Endothelial cell (in vitro differentiated cells): ENCODE measurements around the gene PLSCR1. TPM values are rescaled to one million over a fixed set of nuclear protein-coding genes. Genes with fewer than 3 reads are reported as not detected.

Experiments used
- DNase-seq: peaks from one replicate; pipeline ENCODE4 v3.0.0; 2021; ENCODE audit warnings: low spot score
- H3K27ac Mint-ChIP-seq: one replicate; pipeline ENCODE4 v1.8.0; 2021; ENCODE audit warnings: mixed read lengths, inconsistent platforms; ENCODE audit not compliant: unreplicated experiment
- H3K27me3 Mint-ChIP-seq: one replicate; pipeline ENCODE4 v1.8.0; 2021; ENCODE audit warnings: mild to moderate bottlenecking, moderate library complexity, mixed read lengths, inconsistent platforms; ENCODE audit not compliant: unreplicated experiment
- H3K36me3 Mint-ChIP-seq: one replicate; pipeline ENCODE4 v1.8.0; 2021; ENCODE audit warnings: mild to moderate bottlenecking, low read depth, mixed read lengths, inconsistent platforms; ENCODE audit not compliant: unreplicated experiment
- H3K4me1 Mint-ChIP-seq: one replicate; pipeline ENCODE4 v1.8.0; 2021; ENCODE audit warnings: mild to moderate bottlenecking, mixed read lengths, inconsistent platforms; ENCODE audit not compliant: unreplicated experiment
- H3K4me3 Mint-ChIP-seq: one replicate; pipeline ENCODE4 v1.8.0; 2021; ENCODE audit warnings: mild to moderate bottlenecking, mixed read lengths, inconsistent platforms; ENCODE audit not compliant: unreplicated experiment
- H3K9me3 Mint-ChIP-seq: one replicate; pipeline ENCODE4 v1.8.0; 2021; ENCODE audit warnings: mixed read lengths, inconsistent platforms; ENCODE audit not compliant: unreplicated experiment
- total RNA-seq: library from RNA; stranded (reverse); fragmentation: NEBNext Ultra II Directional; extraction: Animal tissue kit (Norgen Biotek cat#: 25700); gene quantifications from one replicate; pipeline ENCODE4 v1.2.1, GENCODE V29; 2021; ENCODE audit not compliant: unreplicated experiment
- TF ChIP-seq, protein P1 (sequence below): fragments of 200-600 bp; sonication (generic); IDR thresholded peaks from one replicate; pipeline ENCODE4 v1.5.0; 2021; ENCODE audit warnings: antibody characterized with exemption; ENCODE audit not compliant: unreplicated experiment

The PLSCR1 gene
- total RNA-seq, 1 donor from 2014 or later, result 77.1 TPM

DNA sequence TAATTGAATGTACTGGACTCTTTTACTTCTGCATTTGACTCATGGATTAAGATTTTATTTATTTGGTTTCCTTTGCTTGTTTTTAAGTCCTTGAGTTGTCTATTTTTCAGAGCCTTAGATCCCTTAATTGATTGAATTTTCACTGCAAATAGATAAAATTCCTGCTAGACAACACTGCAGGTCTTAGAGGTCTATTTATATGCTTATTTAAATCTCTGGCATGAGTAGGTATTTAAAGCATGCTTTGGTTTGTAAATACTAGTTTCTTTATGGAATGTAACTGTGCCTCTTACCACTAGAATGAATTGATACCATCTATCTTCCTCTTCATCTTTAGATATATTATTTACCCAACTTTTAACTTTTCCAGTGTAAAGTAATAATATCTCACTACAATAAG lies 40.7 kb upstream of the PLSCR1 start:
- Mint-ChIP-seq H3K4me1 (no peaks in the 10 kb centered on the region), H3K27me3 (no peaks in the 10 kb centered on the region), H3K36me3 (peaks cover 8% of the 10 kb centered on the region), H3K9me3 (no peaks in the 10 kb centered on the region), H3K27ac (no peak overlapping the region), H3K4me3 (no peak overlapping the region)
- DNase-seq, result no peak
- TF ChIP-seq, protein P1, sequence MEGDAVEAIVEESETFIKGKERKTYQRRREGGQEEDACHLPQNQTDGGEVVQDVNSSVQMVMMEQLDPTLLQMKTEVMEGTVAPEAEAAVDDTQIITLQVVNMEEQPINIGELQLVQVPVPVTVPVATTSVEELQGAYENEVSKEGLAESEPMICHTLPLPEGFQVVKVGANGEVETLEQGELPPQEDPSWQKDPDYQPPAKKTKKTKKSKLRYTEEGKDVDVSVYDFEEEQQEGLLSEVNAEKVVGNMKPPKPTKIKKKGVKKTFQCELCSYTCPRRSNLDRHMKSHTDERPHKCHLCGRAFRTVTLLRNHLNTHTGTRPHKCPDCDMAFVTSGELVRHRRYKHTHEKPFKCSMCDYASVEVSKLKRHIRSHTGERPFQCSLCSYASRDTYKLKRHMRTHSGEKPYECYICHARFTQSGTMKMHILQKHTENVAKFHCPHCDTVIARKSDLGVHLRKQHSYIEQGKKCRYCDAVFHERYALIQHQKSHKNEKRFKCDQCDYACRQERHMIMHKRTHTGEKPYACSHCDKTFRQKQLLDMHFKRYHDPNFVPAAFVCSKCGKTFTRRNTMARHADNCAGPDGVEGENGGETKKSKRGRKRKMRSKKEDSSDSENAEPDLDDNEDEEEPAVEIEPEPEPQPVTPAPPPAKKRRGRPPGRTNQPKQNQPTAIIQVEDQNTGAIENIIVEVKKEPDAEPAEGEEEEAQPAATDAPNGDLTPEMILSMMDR, result no peak

DNA sequence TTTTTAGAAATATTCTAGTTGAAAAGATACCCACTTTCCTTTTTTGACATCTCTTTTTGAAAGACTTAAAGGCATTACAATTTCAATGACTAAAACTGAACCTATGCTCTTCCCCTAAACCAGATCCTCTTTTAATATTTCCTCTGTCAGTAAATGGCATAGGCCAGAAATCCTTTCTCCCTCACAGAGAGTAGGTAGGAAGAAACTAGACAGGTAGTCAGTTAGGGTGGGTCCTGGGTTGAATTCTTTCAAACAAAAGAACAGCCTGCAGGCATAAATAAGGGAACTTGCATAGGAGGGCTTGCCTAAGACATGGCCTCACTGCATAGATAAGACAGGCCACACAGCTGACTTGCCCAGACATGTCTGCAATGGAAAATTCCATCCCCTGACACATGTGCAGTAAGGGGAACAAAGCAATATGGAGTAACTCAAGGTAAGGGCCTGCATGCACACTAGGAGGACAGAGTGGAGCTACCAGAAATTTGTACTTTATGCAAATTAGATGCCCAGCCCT lies 37.6 kb upstream of the PLSCR1 start:
- no peak for DNase-seq
- Mint-ChIP-seq H3K27me3 (no peaks in the 10 kb centered on the region), H3K4me3 (no peak overlapping the region), H3K27ac (no peak overlapping the region), H3K36me3 (peaks cover 8% of the 10 kb centered on the region), H3K4me1 (no peaks in the 10 kb centered on the region), H3K9me3 (no peaks in the 10 kb centered on the region)
- TF ChIP-seq, protein P1, result no peak

DNA sequence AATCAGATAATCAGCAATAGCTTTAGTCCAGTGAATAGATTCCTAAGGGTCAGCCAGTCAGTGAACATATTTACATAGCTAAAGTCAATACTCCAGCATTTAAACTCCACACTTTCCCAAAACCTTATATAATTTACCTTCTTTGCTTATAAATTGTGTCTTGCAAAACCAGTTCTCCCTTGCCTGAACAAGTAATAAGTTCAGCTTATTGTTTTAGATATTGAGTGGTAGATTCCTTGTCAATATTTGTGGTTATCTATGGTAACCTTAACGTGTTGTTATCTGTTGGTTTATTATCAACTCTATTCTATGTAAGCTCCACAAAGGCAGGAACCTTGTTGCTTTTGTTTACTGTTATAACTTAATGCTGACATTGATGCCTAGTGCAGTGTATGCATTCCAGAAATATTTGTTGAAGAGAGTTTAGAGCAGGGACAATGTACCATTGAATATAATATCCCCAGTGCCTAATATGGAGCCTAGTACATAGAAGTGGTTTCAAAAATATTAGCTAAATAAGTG lies 36.7 kb upstream of the PLSCR1 start:
- H3K27ac Mint-ChIP-seq, result no peak overlapping the region
- no peaks in the 10 kb centered on the region for H3K4me1 Mint-ChIP-seq
- TF ChIP-seq, protein P1, result no peak
- no peak for DNase-seq
- H3K36me3 Mint-ChIP-seq, result peaks cover 8% of the 10 kb centered on the region
- H3K27me3 Mint-ChIP-seq, result no peaks in the 10 kb centered on the region
- no peaks in the 10 kb centered on the region for H3K9me3 Mint-ChIP-seq
- no peak overlapping the region for H3K4me3 Mint-ChIP-seq

DNA sequence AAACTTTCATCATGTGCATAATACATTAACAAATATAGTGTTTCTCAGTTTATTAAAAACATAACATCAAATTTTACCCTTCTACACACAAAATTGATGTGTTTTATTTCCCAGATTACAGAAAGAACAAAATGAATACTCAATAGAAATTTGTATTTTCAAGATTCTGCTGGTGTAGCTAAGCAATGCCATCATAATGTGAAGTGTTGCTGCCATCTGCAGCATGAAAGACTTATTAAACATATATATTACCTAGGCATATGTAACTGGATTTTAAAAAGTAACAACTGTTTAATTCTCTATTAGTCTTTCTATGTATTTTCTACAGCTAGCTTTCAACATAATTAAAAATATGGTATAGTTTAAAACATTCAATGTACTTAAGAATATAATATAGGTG lies 33.3 kb upstream of the PLSCR1 start:
- Mint-ChIP-seq H3K4me3 (no peak overlapping the region), H3K4me1 (no peaks in the 10 kb centered on the region), H3K27me3 (no peaks in the 10 kb centered on the region), H3K36me3 (peaks cover 2% of the 10 kb centered on the region), H3K27ac (no peak overlapping the region), H3K9me3 (no peaks in the 10 kb centered on the region)
- TF ChIP-seq, protein P1, result no peak
- no peak for DNase-seq

DNA sequence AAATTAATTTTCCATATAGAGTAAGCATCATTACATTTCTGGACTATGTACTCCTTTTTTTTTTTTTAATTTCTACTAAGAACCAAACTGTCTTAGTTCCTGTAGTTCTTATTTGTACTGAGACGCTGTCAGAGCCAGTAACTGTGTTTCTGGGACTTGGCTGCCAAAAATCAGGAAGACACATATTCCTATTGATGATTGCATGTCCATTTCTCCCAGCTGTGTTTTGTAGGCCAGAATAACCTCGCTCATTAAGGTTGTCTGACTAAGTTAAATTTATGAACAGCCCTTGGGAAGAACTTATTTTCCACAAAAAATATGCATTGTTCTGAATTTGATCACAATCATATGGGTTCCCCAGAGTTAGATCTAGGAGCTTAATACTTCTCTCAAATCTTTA lies 31.2 kb upstream of the PLSCR1 start:
- no peak for DNase-seq
- TF ChIP-seq, protein P1, result no peak
- no peaks in the 10 kb centered on the region for H3K9me3 Mint-ChIP-seq
- no peaks in the 10 kb centered on the region for H3K4me1 Mint-ChIP-seq
- H3K4me3 Mint-ChIP-seq, result no peak overlapping the region
- H3K27me3 Mint-ChIP-seq, result no peaks in the 10 kb centered on the region
- no peaks in the 10 kb centered on the region for H3K36me3 Mint-ChIP-seq
- no peak overlapping the region for H3K27ac Mint-ChIP-seq
